GDM1 (cell line): ENCODE measurements around the gene MADD.
"Not testable (repeated sequence)": the region's sequence is repeated elsewhere in the genome, so short reads cannot be mapped to it uniquely, and the experiment has no call there.

ENCODE experiments used
- DNase-seq: peaks from one replicate; lab custom pipeline; 2025; lab: John Stamatoyannopoulos, UW

The MADD gene

DNA sequence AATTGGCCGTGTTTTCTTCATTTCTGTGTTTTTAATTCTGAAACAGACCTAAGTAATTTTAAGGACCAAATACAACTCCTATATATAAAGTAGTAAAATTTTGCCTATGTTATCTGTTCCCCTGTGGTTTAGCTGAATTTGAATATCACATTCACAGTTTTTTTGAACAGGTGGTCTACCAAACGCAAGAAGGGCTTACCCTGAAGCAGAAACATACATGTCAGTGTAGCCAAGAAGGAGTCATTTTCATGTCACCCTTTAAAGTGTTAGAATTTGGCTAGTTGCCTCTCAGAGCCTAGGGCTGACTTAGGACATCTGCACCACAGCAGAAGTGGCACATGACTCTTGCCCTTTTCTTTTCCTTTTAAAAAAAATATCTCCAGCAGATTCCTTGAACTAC, 48.2 kb downstream of the MADD start:
- no peak for DNase-seq

- no peak for DNase-seq
These were observed 54.6 kb downstream of the MADD start for GRCh38 chr11:47324520-47324919.

- no peak for DNase-seq
These were observed 55.5 kb downstream of the MADD start for GRCh38 chr11:47325271-47326041.

DNA sequence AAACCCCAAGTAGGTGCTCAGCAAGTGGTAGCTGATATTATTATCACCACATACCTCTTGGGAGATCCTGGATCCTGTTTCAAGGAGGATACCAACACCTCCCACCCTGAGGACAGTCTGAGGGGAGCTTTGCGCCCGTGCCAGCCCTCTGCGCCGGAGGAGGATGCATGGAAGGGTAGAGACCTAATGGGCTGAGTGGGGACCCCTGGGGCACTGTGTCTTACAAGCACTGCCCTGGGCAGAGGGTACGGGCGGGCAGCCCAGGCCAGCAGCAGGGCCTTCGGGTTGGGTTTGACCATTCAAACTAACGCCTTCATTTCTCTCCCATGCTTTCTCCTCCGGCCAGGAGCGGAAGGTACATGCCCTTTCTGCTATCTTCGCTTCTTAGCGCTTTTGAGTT, 56.3 kb downstream of the MADD start:
- DNase-seq, result no peak

DNA sequence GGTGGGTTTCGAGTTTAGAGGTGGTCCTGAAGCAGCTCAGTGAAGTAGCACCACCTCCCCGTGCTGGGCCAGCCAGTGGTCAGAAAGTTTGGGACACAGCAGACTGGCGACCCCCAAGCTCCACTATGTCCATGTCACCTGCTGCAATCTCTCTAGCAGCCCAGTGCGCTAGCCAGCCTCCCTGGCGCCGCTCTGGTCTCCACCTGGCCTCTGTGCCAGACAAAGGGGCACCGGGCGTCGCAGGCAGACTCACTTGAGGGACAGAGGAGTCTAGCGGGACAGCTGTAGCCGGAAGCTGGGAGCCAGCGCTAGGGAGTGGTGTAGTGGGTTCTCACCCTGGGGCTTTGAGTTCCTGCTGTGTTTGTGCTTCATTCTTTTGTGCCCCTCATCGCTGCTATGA, 57.1 kb downstream of the MADD start:
- DNase-seq, result no peak

GRCh38 chr11:47327949-47328348, 58.0 kb downstream of the MADD start:
- no peak for DNase-seq

GRCh38 chr11:47328449-47329390, 58.8 kb downstream of the MADD start:
- DNase-seq, result no peak

GRCh38 chr11:47329431-47329986, 59.6 kb downstream of the MADD start:
- DNase-seq, result no peak

DNA sequence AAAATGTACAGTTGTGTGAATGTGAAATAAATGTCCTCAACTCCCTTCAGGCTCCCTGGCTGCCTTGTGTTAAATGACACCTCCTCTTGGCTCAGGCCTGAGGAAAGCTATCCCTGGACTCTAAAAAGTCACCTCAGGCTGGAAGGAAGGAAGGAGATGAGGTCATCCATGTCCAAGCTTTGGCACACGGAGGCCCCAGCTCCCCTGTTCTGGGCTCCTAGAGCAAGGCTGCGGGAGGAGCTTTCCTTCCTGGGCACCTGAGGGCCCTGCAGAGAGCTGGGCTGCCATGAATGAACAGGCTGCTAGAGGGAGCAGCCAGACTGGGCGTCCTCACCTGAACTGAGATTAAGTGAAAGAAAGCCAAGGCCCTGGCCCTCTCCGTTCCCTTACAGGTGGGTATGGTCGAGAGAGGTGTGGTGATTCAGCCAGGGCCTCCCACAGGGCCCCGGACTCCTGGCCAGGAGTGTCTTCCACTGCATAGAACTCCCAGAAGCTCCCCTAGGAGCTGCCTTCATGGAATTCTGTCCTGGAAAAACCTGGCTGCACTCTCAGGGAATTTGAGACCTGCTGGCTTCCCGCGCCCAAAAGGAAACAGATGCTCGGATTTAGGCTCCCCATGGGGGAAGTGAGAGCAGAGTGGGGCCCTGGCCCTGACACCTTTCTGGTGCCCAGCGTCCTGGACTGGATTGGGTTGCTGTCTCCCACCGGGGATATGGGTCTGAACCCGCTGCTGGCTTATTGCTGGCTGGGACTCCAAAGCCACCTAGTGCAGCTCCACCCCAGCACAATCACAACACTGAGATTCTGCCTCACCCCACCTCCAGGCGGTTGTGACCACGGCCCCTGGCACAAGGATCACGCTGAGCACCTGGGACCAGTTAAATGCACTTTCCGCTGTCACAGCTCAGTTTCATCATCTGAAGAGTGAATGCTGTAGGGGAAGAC, 60.3 kb downstream of the MADD start:
- DNase-seq, result no peak

GRCh38 chr11:47331454-47332302, 61.7 kb downstream of the MADD start:
- no peak for DNase-seq

- no peak for DNase-seq
These were observed 62.4 kb downstream of the MADD start for GRCh38 chr11:47332303-47332711.

GRCh38 chr11:47332791-47333525, 63.0 kb downstream of the MADD start:
- DNase-seq, result no peak

- DNase-seq, result no peak
These were observed 63.6 kb downstream of the MADD start for GRCh38 chr11:47333526-47333845.

DNA sequence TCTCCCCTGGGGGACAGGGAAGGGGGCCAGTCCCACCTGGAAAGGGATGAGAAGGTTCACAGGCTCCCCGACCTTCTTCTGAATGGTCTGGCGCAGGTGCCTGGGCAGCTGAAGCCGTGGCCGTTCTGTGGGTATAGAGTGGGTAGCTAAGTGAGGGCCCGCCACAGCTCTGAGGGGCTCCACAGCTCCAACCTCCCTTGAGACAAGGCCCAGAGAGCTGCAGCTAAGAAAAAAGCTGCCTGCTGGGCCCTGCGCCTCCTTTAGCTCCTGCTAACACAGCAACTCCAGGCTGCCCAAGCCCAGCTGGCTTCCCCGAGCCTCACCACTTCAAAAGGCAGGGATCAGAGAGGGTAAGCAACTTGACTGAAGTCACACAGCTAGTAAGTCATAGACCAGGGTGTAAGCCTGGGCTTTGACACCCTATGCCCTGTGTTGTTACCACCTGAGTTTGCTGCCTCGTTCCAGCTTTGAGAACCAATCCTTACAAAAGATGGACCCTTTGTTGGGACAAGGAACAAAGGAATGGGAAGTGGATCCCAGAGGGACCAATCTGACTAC, 64.0 kb downstream of the MADD start:
- DNase-seq, result no peak

DNA sequence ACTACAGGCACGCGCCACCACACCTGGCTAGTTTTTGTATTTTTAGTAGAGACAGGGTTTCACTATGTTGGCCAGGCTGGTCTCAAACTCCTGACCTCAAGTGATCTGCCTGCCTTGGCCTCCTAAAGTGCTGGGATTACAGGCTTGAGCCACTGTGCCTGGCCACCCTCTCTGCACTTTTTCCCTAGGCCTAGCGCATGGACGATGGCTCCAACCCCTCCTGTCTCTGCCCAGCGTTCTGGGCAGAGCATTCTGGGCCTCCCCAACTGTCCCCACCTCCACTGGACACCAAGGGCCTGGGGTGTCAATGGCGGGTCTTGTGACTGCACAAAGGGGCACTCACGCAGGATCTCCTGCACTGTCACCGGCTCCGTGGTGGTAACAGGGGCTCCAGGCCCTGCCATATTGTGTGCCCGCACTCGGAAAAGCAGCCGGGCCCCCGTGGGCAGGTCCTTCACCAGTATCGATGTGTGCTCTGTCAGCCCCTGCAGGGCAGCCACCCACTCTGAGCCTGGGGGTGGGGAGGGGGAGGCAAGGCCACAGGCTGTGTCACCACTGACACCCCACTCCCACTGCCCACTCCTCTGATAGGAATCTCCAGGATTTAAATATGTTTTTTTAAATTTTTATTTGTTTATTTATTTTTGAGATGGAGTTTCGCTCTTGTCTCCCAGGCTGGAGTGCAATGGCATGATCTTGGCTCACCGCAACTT, 64.9 kb downstream of the MADD start:
- DNase-seq, result not testable (repeated sequence)

DNA sequence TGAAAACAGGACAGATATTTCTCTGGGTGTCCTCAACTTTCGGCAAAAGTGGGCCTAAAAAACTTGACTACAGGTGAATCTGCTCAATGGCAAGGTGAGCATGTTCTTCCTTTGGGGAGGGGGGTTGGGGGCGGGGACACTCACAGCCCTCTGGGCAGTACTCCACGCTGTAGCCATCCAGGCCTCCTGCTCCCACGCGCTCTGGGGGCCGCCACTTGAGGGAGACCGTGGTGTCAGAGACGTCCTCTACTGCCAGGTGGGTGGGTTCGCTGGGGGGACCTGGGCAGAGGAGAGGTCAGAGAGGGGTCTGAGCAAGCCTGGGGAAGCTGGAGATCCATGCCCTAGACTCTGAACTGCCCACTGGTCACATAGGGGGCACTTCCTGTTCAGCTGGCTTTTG, 65.8 kb downstream of the MADD start:
- no peak for DNase-seq

DNA sequence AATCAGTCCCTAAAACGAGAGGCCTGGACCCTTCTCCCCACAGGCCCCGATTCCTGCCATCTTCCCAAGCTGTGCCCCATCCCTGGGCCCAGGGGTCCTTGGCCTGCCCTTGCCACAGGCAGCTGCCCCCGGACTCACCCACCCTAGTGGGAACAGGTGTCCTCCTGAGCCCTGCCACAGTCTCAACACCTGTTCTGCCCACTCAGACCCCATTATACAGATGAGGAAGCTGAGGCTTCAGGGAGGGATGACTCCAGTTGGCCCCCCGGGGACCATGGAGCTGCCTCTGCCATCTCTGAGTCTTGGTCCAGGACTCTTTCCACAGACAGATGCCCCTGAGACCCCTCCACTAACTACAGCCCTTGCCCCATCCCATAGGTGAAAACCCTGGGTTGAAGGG, 66.7 kb downstream of the MADD start:
- DNase-seq, result no peak

DNA sequence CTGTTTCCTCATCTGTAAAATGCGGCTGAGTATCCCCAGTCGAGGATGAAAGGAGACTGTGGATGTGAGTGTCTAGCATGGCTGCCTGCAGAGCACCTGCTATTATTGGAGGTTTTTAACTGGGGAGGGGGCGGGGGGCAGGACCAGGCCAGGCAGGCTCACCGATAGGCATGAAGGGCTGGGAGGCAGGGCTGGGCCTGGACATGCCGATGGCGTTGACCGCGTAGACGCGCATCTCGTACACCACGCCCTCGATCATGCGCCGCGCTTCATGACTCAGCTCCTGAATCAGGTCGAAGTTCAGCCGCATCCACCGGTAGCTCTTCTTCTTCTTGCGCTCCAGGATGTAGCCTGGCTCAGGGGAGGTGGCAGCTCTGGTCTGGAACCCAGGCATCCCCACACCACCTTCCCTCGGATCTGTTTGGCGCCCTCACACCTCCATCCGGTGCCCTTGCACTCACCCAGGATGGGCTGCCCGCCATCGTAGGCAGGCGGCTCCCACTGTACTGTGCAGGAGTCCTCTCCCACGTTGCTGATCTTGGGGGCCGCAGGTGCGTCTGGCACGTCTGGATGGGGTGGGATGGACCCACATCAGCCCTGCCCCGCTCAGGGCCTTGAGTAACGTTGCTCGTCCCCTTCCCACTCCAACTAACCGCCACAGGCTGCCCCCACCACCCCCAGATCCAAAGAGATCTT, 67.4 kb downstream of the MADD start:
- no peak for DNase-seq
